Esophagus mucosa (tissue), 1 donor: ENCODE data around the gene IRX4. TPM values are rescaled to one million over a fixed set of nuclear protein-coding genes. Genes with fewer than 3 reads are reported as not detected.
A peak's percentile ranks its signal among the peaks of the same experiment; 100 is the strongest.
"Not testable (repeated sequence)": the region's sequence is repeated elsewhere in the genome, so short reads cannot be mapped to it uniquely, and the experiment has no call there.

Experiments used
- ATAC-seq: fragments of 200-7000 bp; cut with Tn5 transposase; one replicate; pipeline ENCODE4 v1.9.1; 2020
- total RNA-seq: library from RNA; stranded (reverse); gene quantifications from one replicate; pipeline ENCODE4 v1.2.4, GENCODE V29; 2023
- donor health status: DM: yes; HTN: yes; CAD: no.

Gene IRX4
- total RNA-seq, 1 donor from 2014 or later, result 10.3 TPM

GRCh38 chr5:1856596-1857255 is 26.0 kb downstream of the IRX4 start:
- peak; percentile 23 for ATAC-seq

- ATAC-seq, result no peak
These were observed 27.1 kb downstream of the IRX4 start for GRCh38 chr5:1855596-1855995.

GRCh38 chr5:1855075-1855474 is 27.6 kb downstream of the IRX4 start:
- no peak for ATAC-seq

DNA sequence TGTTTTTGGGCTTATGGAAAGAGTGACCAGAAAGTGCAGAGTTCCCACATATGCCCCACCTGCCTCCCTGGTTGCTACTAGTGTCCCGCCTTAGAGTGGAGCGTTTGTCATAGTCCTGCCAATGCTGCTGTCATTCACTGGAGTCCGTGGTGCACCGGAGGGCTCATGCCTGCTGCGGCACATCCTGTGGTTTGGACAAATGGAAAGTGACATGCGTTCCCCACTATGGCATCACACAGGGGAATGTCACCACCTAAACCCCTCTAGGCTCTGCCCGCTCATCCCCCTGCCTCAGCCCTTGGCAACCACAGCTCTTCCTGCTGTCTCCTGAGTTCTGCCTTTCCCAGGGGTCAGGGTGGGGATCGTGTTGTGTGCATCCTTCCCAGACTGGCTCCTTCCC is 29.2 kb downstream of the IRX4 start:
- no peak for ATAC-seq

DNA sequence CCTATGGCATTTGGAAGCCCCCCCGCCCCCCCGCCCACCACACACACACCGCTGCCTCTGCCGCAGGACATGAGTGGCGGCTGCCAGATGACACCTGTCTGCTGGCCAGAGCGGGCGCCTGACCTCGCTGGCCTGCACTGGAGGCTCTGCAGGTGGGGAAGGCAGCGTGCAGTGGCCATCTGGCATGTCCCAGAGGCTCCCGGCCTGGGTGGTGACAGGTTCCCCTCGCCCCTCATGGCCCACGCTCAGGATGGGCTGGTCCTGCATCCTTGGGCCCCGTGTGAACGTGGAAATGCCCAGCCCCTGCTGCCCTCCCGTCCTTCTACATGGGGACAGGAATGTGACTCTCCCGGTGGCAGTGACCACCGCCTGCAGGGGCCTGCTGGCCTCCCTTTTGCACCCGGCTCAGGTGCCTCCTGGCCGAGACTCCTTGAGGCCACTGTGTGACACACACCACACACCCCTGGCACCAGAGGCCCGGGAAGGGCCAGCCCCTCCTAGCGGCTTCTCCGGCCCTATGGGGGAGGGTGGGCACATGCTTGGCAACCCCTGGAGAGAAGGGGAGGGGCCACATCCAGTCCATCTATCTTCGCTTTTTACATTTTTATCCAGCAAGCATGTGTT is 30.3 kb downstream of the IRX4 start:
- ATAC-seq, result no peak

- ATAC-seq, result no peak
These were observed 31.3 kb downstream of the IRX4 start for GRCh38 chr5:1851290-1851934.

GRCh38 chr5:1850324-1851154 is 32.2 kb downstream of the IRX4 start:
- ATAC-seq, result peak; percentile 25

- ATAC-seq, result no peak
These were observed 35.1 kb downstream of the IRX4 start for GRCh38 chr5:1847611-1848010.

DNA sequence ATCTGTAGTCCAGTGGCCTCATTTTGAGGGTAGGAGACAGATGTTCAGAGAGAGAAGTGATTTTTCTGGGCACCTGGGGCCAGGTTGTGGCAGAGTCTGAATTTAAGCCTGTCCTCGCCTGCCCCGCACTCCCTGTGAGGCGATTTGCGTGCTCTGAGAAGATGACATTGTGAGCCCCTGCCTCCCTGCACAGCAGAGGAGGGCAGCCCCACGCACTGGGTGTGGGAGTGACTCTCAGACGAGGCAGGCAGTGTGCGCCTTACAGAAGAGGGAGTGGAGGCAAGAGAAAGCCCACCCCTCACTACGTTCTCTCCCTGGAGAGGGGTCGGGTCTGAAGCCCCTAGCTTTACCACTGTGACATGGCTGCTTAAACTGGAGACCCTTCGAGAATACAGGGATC is 35.7 kb downstream of the IRX4 start:
- ATAC-seq, result no peak

GRCh38 chr5:1846583-1846982 is 36.1 kb downstream of the IRX4 start:
- ATAC-seq, result peak; percentile 29

GRCh38 chr5:1845696-1846095 is 37.0 kb downstream of the IRX4 start:
- ATAC-seq, result no peak

GRCh38 chr5:1844708-1845436 is 37.9 kb downstream of the IRX4 start:
- no peak for ATAC-seq

DNA sequence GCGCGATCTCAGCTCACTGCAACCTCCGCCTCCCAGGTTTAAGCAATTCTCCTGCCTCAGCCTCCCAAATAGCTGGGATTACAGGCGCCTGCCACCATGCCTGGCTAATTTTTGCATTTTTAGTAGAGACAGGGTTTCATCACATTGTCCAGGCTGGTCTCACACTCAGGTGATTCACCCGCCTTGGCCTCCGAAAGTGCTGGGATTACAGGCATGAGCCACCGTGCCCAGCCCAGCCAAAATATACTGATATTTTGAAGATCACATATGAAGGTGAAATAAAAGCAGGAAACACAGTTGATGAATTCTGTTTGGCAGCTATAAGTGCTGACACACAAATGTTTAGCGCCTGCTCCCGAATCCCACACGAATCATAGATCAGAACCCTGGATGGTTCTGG is 39.0 kb downstream of the IRX4 start:
- not testable (repeated sequence) for ATAC-seq

DNA sequence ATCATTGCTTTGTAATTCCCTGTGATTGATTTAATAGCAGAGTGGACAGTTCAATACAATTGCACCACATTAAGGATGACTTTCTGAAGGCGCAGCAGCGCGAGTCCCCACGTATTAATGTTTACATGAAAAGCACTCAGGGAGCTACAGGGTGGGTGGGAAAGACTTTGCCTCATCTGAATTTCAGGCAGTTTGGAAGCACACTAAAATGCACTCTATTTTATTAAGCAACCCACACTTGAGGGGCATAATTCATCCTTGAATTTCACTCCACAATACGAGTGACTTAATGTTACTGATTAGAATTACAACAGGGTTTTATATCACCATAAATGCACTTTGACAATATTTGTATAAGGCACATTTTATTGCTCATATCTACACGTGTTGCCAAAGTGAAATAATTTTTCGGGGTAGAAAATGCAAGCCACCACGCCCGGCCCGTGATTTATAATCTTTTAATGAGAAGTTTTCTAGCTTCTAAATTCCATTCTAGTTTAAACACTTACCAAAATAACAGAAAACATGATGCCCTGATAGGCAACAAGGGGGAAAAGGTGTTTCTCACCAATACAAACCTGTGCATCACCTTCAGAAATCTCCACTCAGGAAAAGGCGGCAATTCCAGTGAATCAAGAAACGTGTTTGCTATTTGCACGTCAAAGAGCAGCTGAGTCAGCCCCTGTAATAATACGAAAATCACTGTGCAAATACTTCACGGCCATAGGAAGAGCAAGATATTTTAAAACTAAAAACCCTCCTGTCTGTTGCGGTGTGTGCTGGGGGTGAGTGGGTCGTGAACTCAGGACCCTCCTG is 40.5 kb downstream of the IRX4 start:
- ATAC-seq, result no peak

- no peak for ATAC-seq
These were observed 41.8 kb downstream of the IRX4 start for GRCh38 chr5:1840741-1841521.

- no peak for ATAC-seq
These were observed 42.6 kb downstream of the IRX4 start for GRCh38 chr5:1840071-1840547.

DNA sequence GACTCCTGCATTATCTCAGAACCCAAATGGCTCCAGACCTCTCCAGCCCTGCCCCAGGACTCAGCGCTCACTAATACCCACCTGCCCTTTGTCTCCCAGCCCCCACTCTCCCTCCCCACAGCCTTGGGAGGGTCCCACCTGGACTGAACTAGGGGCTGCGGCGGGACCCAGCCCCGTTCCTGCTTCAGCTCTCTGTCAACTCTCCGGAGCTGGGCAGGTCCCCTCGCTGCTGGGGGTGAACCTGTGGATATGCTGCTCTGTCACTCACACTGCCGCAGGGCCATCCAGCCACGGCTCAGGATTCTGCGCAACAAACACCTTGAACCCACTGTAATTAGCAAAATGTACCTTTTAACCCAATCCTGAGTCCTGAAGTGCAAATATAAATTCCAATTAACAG is 44.7 kb downstream of the IRX4 start:
- ATAC-seq, result no peak

GRCh38 chr5:1836891-1837880 is 45.5 kb downstream of the IRX4 start:
- ATAC-seq, result no peak

GRCh38 chr5:1836176-1836890 is 46.4 kb downstream of the IRX4 start:
- ATAC-seq, result no peak
